Fibroblast of mammary gland (primary cell): ENCODE data around the gene KCND3.

Experiments used
- DNase-seq: peaks from one replicate; pipeline ENCODE4 v3.0.0-alpha.2; 2010; ENCODE audit warnings: low read depth
- H3K4me3 ChIP-seq: 2 replicates; pipeline ENCODE4 v1.5.1; 2011; ENCODE audit warnings: low read depth, mild to moderate bottlenecking, low read length, moderate library complexity; ENCODE audit not compliant: control insufficient read depth
- CTCF ChIP-seq: conservative IDR thresholded peaks from 2 replicates; pipeline ENCODE4 v1.5.1; 2011; ENCODE audit warnings: low read depth, low read length, inconsistent platforms; ENCODE audit not compliant: control insufficient read depth, insufficient read depth

KCND3 gene

GRCh38 chr1:111895017-111895416 is 94.5 kb downstream of the KCND3 start:
- no peak overlapping the region for H3K4me3 ChIP-seq
- no peak for DNase-seq
- no peak for TF ChIP-seq CTCF

GRCh38 chr1:111894497-111894896 is 95.0 kb downstream of the KCND3 start:
- no peak for TF ChIP-seq CTCF
- no peak for DNase-seq
- H3K4me3 ChIP-seq = no peak overlapping the region

GRCh38 chr1:111891566-111891965 is 97.9 kb downstream of the KCND3 start:
- no peak for TF ChIP-seq CTCF
- no peak overlapping the region for H3K4me3 ChIP-seq
- no peak for DNase-seq

- H3K4me3 ChIP-seq = no peak overlapping the region
- no peak for DNase-seq
- TF ChIP-seq CTCF = no peak
Observed at GRCh38 chr1:111888740-111889376, 100.6 kb downstream of the KCND3 start.

GRCh38 chr1:111887875-111888274 is 101.6 kb downstream of the KCND3 start:
- no peak overlapping the region for H3K4me3 ChIP-seq
- no peak for TF ChIP-seq CTCF
- DNase-seq = no peak

GRCh38 chr1:111887385-111887784 is 102.1 kb downstream of the KCND3 start:
- no peak overlapping the region for H3K4me3 ChIP-seq
- no peak for DNase-seq
- no peak for TF ChIP-seq CTCF

- no peak for TF ChIP-seq CTCF
- no peak overlapping the region for H3K4me3 ChIP-seq
- DNase-seq = no peak
Observed at GRCh38 chr1:111886741-111887140, 102.7 kb downstream of the KCND3 start.
